Smooth muscle cell (in vitro differentiated cells): Measurements from ENCODE around the gene TLE6. TPM values are rescaled to one million over a fixed set of nuclear protein-coding genes. Genes with fewer than 3 reads are reported as not detected.

ENCODE experiments used
- DNase-seq: peaks from one replicate; lab custom pipeline; 2025; ENCODE audit not compliant: unreplicated experiment; lab: John Stamatoyannopoulos, UW
- H2AFZ ChIP-seq: fragments of 200-600 bp; sonication (generic); 2 replicates; pipeline ENCODE4 v1.6.0; 2016; ENCODE audit warnings: antibody characterized with exemption, low read depth, mild to moderate bottlenecking
- H3F3A ChIP-seq: fragments of 200-600 bp; sonication (generic); 2 replicates; pipeline ENCODE4 v1.6.0; 2017; ENCODE audit warnings: antibody characterized with exemption, low read depth
- H3K27ac ChIP-seq: fragments of 200-600 bp; sonication (generic); 2 replicates; pipeline ENCODE4 v1.5.1; 2016; ENCODE audit warnings: low read depth, mild to moderate bottlenecking
- H3K27me3 ChIP-seq: fragments of 200-600 bp; sonication (generic); 2 replicates; pipeline ENCODE4 v1.6.1; 2016; ENCODE audit warnings: low read depth, mild to moderate bottlenecking
- H3K36me3 ChIP-seq: fragments of 200-600 bp; sonication (generic); 2 replicates; pipeline ENCODE4 v1.5.1; 2016; ENCODE audit warnings: low read depth
- H3K4me1 ChIP-seq: fragments of 200-600 bp; sonication (generic); 2 replicates; pipeline ENCODE4 v1.5.1; 2016; ENCODE audit warnings: low read depth
- H3K4me2 ChIP-seq: fragments of 200-600 bp; sonication (generic); 2 replicates; pipeline ENCODE4 v1.6.0; 2016; ENCODE audit warnings: mild to moderate bottlenecking
- H3K4me3 ChIP-seq: fragments of 200-600 bp; sonication (generic); 2 replicates; pipeline ENCODE4 v1.5.1; 2016; ENCODE audit warnings: mild to moderate bottlenecking
- H3K79me2 ChIP-seq: fragments of 200-600 bp; sonication (generic); 2 replicates; pipeline ENCODE4 v1.6.0; 2016; ENCODE audit warnings: low read depth, mild to moderate bottlenecking
- H3K9ac ChIP-seq: fragments of 200-600 bp; sonication (generic); 2 replicates; pipeline ENCODE4 v1.6.0; 2016; ENCODE audit warnings: low read depth
- H3K9me3 ChIP-seq: fragments of 200-600 bp; sonication (generic); replicated peaks from 2 replicates; pipeline ENCODE4 v1.5.1; 2016; ENCODE audit warnings: low read depth
- H4K20me1 ChIP-seq: fragments of 200-600 bp; sonication (generic); 2 replicates; pipeline ENCODE4 v1.6.0; 2016; ENCODE audit warnings: low read depth
- CTCF ChIP-seq: fragments of 200-600 bp; sonication (generic); IDR thresholded peaks from 2 replicates; pipeline ENCODE4 v1.5.1; 2017; ENCODE audit warnings: borderline replicate concordance, mild to moderate bottlenecking, antibody characterized with exemption; ENCODE audit not compliant: insufficient read depth, poor library complexity, severe bottlenecking
- WGBS: methylation state at CpG from one replicate; pipeline ENCODE4 v1.1.7; 2016; ENCODE audit warnings: low lambda C conversion rate; 5-methylcytosine and 5-hydroxymethylcytosine counted together
- polyA plus RNA-seq: library from polyadenylated mRNA; unstranded; fragments of >200 nt; fragmentation: Nextera tagmentation; extraction: Ambion mirVana; gene quantifications from 2 replicates; pipeline ENCODE4 v1.2.1, GENCODE V29; 2016
- total RNA-seq: library from RNA; depleted of rRNA; stranded (reverse); fragments of >200 nt; gene quantifications from 2 replicates; pipeline ENCODE4 v1.2.3, GENCODE V29; 2014

Gene TLE6
- total and polyA plus RNA-seq, 2 experiments from 2014 or later = 0.27 to 3.2 TPM

- Histone ChIP-seq H4K20me1 (no peaks in the 10 kb centered on the region), H3K4me3 (no peak overlapping the region), H3K9ac (no peak overlapping the region), H3K9me3 (no peaks in the 10 kb centered on the region), H3K4me2 (no peak overlapping the region), H3K79me2 (no peaks in the 10 kb centered on the region), H3K27ac (no peak overlapping the region), H3K4me1 (peaks cover 11% of the 10 kb centered on the region), H3K27me3 (peaks cover 59% of the 10 kb centered on the region), H3K36me3 (no peaks in the 10 kb centered on the region), H2AFZ (no peak overlapping the region), H3F3A (no peaks in the 10 kb centered on the region)
- no peak for TF ChIP-seq CTCF
- WGBS = 100% methylated on average over 1 of the region's 1 CpG
- DNase-seq = no peak
Observed at GRCh38 chr19:3026768-3027167, 49.4 kb downstream of the TLE6 start.

GRCh38 chr19:3027292-3027691 is 49.9 kb downstream of the TLE6 start:
- no peaks in the 10 kb centered on the region for H3F3A ChIP-seq
- no peaks in the 10 kb centered on the region for H4K20me1 ChIP-seq
- H3K79me2 ChIP-seq = no peaks in the 10 kb centered on the region
- no peak overlapping the region for H3K4me3 ChIP-seq
- DNase-seq = no peak
- H3K27me3 ChIP-seq = peaks cover 59% of the 10 kb centered on the region
- H3K9me3 ChIP-seq = no peaks in the 10 kb centered on the region
- no peak overlapping the region for H2AFZ ChIP-seq
- no peak for TF ChIP-seq CTCF
- no peak overlapping the region for H3K4me2 ChIP-seq
- H3K4me1 ChIP-seq = peaks cover 11% of the 10 kb centered on the region
- no peaks in the 10 kb centered on the region for H3K36me3 ChIP-seq
- WGBS = 88% methylated on average over 2 of the region's 2 CpGs
- H3K27ac ChIP-seq = no peak overlapping the region
- H3K9ac ChIP-seq = no peak overlapping the region

- Histone ChIP-seq H3K9me3 (no peaks in the 10 kb centered on the region), H3K27ac (no peak overlapping the region), H3K4me3 (no peak overlapping the region), H3K36me3 (no peaks in the 10 kb centered on the region), H4K20me1 (no peaks in the 10 kb centered on the region), H3K27me3 (peaks cover 59% of the 10 kb centered on the region), H3K4me1 (peaks cover 11% of the 10 kb centered on the region), H3F3A (no peaks in the 10 kb centered on the region), H3K9ac (no peak overlapping the region), H3K4me2 (no peak overlapping the region), H3K79me2 (no peaks in the 10 kb centered on the region), H2AFZ (no peak overlapping the region)
- TF ChIP-seq CTCF = no peak
- no peak for DNase-seq
- 50% methylated on average over 9 of the region's 9 CpGs for WGBS
Observed at GRCh38 chr19:3027981-3028304, 50.6 kb downstream of the TLE6 start.

GRCh38 chr19:3028305-3029064 is 51.1 kb downstream of the TLE6 start:
- Histone ChIP-seq H3K4me1 (peaks cover 11% of the 10 kb centered on the region), H2AFZ (peak overlapping the region; percentile 54)

More at GRCh38 chr19:3028305-3029064, 51.1 kb downstream of the TLE6 start:
- Histone ChIP-seq H3K9ac (no peak overlapping the region), H3K4me3 (peak overlapping the region; percentile 57), H3K9me3 (no peaks in the 10 kb centered on the region), H3K27ac (no peak overlapping the region), H3K4me2 (peak overlapping the region; percentile 92), H4K20me1 (no peaks in the 10 kb centered on the region), H3K27me3 (peaks cover 59% of the 10 kb centered on the region), H3F3A (no peaks in the 10 kb centered on the region), H3K79me2 (no peaks in the 10 kb centered on the region), H3K36me3 (no peaks in the 10 kb centered on the region)
- no peak for DNase-seq
- TF ChIP-seq CTCF = no peak
- WGBS = 5% methylated on average over 22 of the region's 40 CpGs
